Lung (tissue), 12 donors: ENCODE results near the gene PAFAH2. TPM values are rescaled to one million over a fixed set of nuclear protein-coding genes. Genes with fewer than 3 reads are reported as not detected.

Experiments used
- ATAC-seq: fragments of 200-7000 bp; cut with Tn5 transposase; one replicate; pipeline ENCODE4 v1.9.1; 2020; ENCODE audit warnings: moderate number of reproducible peaks; ENCODE audit not compliant: insufficient read depth, low FRiP score
- DNase-seq, 3 donors: peaks; one replicate each; pipeline ENCODE4 v3.0.0-alpha.2; 2013 to 2017
- H3K27ac ChIP-seq, 2 donors: one replicate each; pipeline ENCODE4 v1.5.1; 2013; ENCODE audit warnings: mild to moderate bottlenecking in 2 of 2, moderate library complexity in 2 of 2, control low read depth in 1 of 2, inconsistent platforms in 1 of 2, low read depth in 1 of 2, low read length in 1 of 2
- H3K27me3 ChIP-seq, 3 donors: one replicate each; pipeline ENCODE4 v1.5.1; 2013; ENCODE audit warnings: low read length in 2 of 3; ENCODE audit not compliant: control insufficient read depth in 3 of 3, insufficient read depth in 3 of 3
- H3K36me3 ChIP-seq, 4 donors: one replicate each; pipeline ENCODE4 v1.5.1; 2013; ENCODE audit warnings: low read length in 4 of 4, mild to moderate bottlenecking in 1 of 4, moderate library complexity in 1 of 4; ENCODE audit not compliant: control insufficient read depth in 4 of 4, insufficient read depth in 4 of 4
- H3K4me1 ChIP-seq, 5 donors: one replicate each; pipeline ENCODE4 v1.5.1; 2013; ENCODE audit warnings: low read length in 5 of 5, mild to moderate bottlenecking in 2 of 5, moderate library complexity in 1 of 5; ENCODE audit not compliant: control insufficient read depth in 5 of 5, insufficient read depth in 5 of 5
- H3K4me3 ChIP-seq: one replicate; pipeline ENCODE4 v1.5.1; 2013; ENCODE audit warnings: mild to moderate bottlenecking, control low read depth, moderate library complexity
- H3K9ac ChIP-seq, 2 donors: one replicate each; pipeline ENCODE4 v1.5.1; 2013; ENCODE audit warnings: low read length in 2 of 2, control low read depth in 1 of 2; ENCODE audit not compliant: insufficient read depth in 1 of 2
- H3K9me3 ChIP-seq, 4 donors: one replicate each; pipeline ENCODE4 v1.5.1; 2013; ENCODE audit warnings: low read length in 3 of 4, mild to moderate bottlenecking in 1 of 4, moderate library complexity in 1 of 4; ENCODE audit not compliant: control insufficient read depth in 4 of 4, insufficient read depth in 3 of 4
- WGBS, 2 donors: extraction: QIAGEN DNeasy Blood & Tissue Kit; methylation state at CpG; one replicate each; pipeline ENCODE4 v1.1.7; 2013; 5-methylcytosine and 5-hydroxymethylcytosine counted together
- polyA plus RNA-seq, 2 donors: library from polyadenylated mRNA; stranded (reverse); fragments of 200-250 nt; gene quantifications; one replicate each; pipeline ENCODE4 v1.2.1, GENCODE V29; 2013
- total RNA-seq, 2 donors: library from RNA; depleted of rRNA in 1 of 2; stranded (reverse); fragments of >200 nt in 1 of 2; gene quantifications; one replicate each; pipeline ENCODE4 v1.2.1, GENCODE V29; 2014 to 2021
- TF ChIP-seq, protein P1 (sequence below): IDR thresholded peaks from 2 replicates; pipeline ENCODE4 v1.5.1; 2012; ENCODE audit warnings: mild to moderate bottlenecking; ENCODE audit errors: control extremely low read depth, extremely low read depth
- donor health status: control.
- donor health status: control.
- donor health status: Bipolar disorder and iron deficiency.
- donor health status: healthy.
- donor health status: DM: yes; HTN: yes; CAD: no.

PAFAH2 gene
- total and polyA plus RNA-seq, 4 donors: 6.5 to 15.2 (median 9.1) TPM

DNA sequence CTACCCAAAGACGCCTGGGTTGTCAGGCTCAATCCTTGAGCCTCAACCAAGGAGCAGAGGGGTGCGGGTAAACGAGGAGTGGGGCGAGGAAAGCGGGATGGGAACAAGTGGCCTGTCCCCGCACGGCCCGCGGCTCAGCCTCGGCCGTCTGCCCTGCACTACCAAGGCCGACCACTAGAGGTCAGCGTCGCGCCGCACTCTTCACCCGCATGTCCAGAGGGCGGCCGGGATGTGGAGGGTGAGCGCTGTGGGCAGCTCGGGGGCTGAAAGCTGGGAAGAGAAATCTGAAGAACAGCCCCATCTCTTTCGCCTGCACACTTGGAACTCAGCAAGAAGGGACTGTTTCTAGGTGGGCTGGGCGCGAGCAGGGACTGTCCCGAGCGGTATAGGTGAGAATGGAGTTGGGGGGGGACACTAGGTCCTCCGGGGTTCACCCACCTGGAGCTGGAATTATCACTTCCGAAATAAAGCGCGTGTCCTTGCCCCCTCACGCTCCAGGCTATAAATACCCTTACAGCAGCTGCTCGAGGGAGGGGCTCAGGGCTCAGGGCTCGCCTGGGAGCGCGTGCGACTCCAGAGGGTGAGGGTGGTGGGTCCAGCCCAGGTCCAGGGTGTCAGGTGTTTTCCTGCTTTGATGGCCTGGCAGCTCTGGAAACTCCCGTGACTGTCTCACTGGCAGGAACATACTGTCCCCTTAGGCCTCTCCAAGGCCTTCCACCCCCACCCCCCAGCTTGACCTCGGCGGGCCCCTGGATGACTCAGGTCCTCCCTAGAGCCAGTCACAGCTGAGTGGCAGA, 38.3 kb upstream of the PAFAH2 start:
- peak; percentile 82 to 86 (median 84) for DNase-seq
- Histone ChIP-seq H3K9me3 (no peaks in the 10 kb centered on the region), H3K9ac (no peak overlapping the region), H3K36me3 (no peaks in the 10 kb centered on the region), H3K4me3 (peak overlapping the region; percentile 57), H3K27me3 (no peaks in the 10 kb centered on the region), H3K27ac (peak overlapping the region; percentile 23 to 91), H3K4me1 (peaks cover 0 to 12% (median 0%) of the 10 kb centered on the region in 5 donors)
- WGBS, 2 donors: 9 to 13% methylated on average over 39 of the region's 39 CpGs
- ATAC-seq: peak; percentile 94
- TF ChIP-seq, protein P1, sequence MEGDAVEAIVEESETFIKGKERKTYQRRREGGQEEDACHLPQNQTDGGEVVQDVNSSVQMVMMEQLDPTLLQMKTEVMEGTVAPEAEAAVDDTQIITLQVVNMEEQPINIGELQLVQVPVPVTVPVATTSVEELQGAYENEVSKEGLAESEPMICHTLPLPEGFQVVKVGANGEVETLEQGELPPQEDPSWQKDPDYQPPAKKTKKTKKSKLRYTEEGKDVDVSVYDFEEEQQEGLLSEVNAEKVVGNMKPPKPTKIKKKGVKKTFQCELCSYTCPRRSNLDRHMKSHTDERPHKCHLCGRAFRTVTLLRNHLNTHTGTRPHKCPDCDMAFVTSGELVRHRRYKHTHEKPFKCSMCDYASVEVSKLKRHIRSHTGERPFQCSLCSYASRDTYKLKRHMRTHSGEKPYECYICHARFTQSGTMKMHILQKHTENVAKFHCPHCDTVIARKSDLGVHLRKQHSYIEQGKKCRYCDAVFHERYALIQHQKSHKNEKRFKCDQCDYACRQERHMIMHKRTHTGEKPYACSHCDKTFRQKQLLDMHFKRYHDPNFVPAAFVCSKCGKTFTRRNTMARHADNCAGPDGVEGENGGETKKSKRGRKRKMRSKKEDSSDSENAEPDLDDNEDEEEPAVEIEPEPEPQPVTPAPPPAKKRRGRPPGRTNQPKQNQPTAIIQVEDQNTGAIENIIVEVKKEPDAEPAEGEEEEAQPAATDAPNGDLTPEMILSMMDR: peak; percentile 99

DNA sequence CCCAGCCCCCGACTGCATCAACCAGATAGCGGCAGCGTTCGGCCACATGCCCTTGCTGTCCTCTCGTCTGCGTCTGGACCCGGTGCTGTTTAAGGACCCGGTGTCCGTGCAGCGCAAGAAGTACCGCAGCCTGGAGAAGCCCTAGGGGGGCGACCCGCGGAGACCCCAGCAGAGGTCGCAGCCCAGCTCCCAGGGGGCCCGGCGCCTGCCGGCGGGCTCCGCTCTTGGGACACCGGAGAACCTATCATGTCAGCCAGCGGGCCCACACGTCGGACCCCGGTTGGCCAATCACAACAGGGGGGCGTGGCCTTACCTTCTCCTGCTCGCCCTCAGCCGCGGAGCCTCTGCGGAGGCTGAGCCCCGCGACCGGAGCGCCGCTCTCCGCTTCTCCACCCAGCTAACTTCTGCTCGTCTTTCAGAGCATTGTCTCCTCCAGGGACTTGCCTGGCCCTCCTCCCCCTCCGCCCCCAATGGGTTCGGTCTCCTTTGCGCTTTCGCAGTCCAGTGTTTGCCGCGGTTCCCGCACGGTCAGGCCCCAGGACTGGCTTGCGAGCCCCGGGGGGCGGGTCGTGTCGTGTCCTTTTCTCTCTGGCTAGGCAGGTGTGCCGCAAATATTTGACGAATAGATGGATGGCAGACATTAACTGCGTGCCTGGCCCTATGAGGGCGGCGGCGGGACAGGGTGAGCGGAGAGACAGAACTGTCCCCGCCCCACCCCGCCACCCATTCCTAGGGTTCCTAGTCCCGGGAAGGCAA, 37.5 kb upstream of the PAFAH2 start:
- H3K9ac ChIP-seq: peak overlapping the region in 1 of 2 donors; percentile 71
- no peaks in the 10 kb centered on the region for H3K9me3 ChIP-seq
- WGBS, 2 donors: 1% methylated on average over 44 to 60 of the region's 60 CpGs
- H3K27ac ChIP-seq: peak overlapping the region; percentile 62 to 91
- no peaks in the 10 kb centered on the region for H3K36me3 ChIP-seq
- ATAC-seq (peak; percentile 94), DNase-seq (peak; percentile 94 to 95 (median 95))
- TF ChIP-seq, protein P1: no peak
- peak overlapping the region; percentile 57 for H3K4me3 ChIP-seq
- H3K4me1 ChIP-seq: peaks cover 0 to 12% (median 0%) of the 10 kb centered on the region in 5 donors
- no peaks in the 10 kb centered on the region for H3K27me3 ChIP-seq

DNA sequence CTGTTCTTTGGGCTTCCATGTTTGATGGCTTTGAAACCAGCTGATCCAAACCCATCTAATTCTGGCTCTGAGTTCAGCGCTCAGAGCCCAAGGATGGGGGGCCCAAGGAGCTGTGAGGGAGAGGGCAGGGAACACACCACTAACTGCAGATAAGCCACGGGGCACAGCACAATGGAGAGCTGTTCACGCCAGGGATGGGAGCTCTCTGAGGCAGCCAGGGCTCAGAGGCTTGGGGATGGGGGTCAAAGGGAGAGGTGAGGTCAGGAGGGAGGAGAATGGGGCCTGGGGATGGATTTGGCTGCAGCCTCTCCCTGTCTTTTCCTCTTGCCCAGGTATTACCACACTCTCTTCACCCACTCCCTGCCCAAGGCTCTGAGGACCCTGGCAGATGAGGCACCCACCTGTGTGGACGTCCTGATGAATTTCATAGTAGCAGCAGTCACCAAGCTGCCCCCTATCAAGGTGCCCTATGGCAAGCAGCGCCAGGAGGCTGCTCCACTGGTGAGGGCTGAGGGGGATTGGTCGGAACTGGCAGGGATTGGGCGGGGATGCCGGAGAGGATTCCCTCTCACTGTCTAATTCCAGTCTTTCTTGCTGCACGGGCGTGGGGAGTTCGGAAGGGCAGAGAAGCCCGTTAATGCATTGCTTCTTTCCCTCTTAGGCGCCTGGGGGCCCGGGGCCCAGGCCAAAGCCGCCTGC, 36.8 kb upstream of the PAFAH2 start:
- H3K36me3 ChIP-seq: no peaks in the 10 kb centered on the region
- no peaks in the 10 kb centered on the region for H3K27me3 ChIP-seq
- H3K4me3 ChIP-seq: peak overlapping the region; percentile 8
- peaks cover 0 to 12% (median 0%) of the 10 kb centered on the region in 5 donors for H3K4me1 ChIP-seq
- peak overlapping the region in 1 of 2 donors; percentile 91 for H3K27ac ChIP-seq
- TF ChIP-seq, protein P1: no peak
- H3K9ac ChIP-seq: no peak overlapping the region
- 17 to 19% methylated on average over 15 of the region's 15 CpGs for WGBS, 2 donors
- DNase-seq (no peak), ATAC-seq (no peak)
- H3K9me3 ChIP-seq: no peaks in the 10 kb centered on the region
